HL-60 (cell line): Measurements from ENCODE around the gene ACVRL1.
A peak's percentile ranks its signal among the peaks of the same experiment; 100 is the strongest.

Experiments
- DNase-seq, 2 experiments: peaks; one replicate each; pipeline ENCODE4 v3.0.0-alpha.2; 2010 to 2020; ENCODE audit warnings: low read depth in 1 of 2, low spot score in 1 of 2
- H3K27ac ChIP-seq: fragments of 250-450 bp; sonication (Bioruptor Pico); replicated peaks from 2 replicates; pipeline ENCODE4 v1.5.1; 2020; ENCODE audit warnings: mild to moderate bottlenecking, moderate library complexity
- H3K27me3 ChIP-seq: fragments of 250-450 bp; sonication (Bioruptor Pico); 2 replicates; pipeline ENCODE4 v1.5.1; 2021; ENCODE audit warnings: mild to moderate bottlenecking, moderate library complexity; ENCODE audit not compliant: insufficient read depth, poor library complexity, severe bottlenecking
- H3K4me3 ChIP-seq: replicated peaks from 2 replicates; pipeline ENCODE4 v1.5.1; 2011; ENCODE audit warnings: mild to moderate bottlenecking, control low read depth, low read length; ENCODE audit not compliant: insufficient read depth
- CTCF ChIP-seq: IDR thresholded peaks from one replicate; pipeline ENCODE4 v1.5.1; 2011; ENCODE audit warnings: low read length, control low read depth, inconsistent platforms; ENCODE audit not compliant: insufficient read depth
- GABPA ChIP-seq: IDR thresholded peaks from 2 replicates; pipeline ENCODE4 v1.6.1; 2012; ENCODE audit warnings: low read depth
- POLR2AphosphoS5 ChIP-seq: IDR thresholded peaks from 2 replicates; pipeline ENCODE4 v1.6.1; 2012; ENCODE audit warnings: low read depth
- REST ChIP-seq: IDR thresholded peaks from 2 replicates; pipeline ENCODE4 v1.6.1; 2012; ENCODE audit warnings: low read depth; ENCODE audit not compliant: insufficient replicate concordance
- SPI1 ChIP-seq: IDR thresholded peaks from 2 replicates; pipeline ENCODE4 v1.6.1; 2012; ENCODE audit warnings: low read depth, mild to moderate bottlenecking, borderline replicate concordance

The ACVRL1 gene

GRCh38 chr12:51950682-51951198, 43.4 kb downstream of the ACVRL1 start:
- H3K27ac ChIP-seq, result peak overlapping the region; percentile 5; the same call in 1 of the 2 replicates
- TF ChIP-seq REST (no peak), POLR2AphosphoS5 (no peak), CTCF (no peak), GABPA (no peak), SPI1 (no peak)
- H3K4me3 ChIP-seq, result peak overlapping the region; percentile 63
- H3K27me3 ChIP-seq, result peaks cover 3% of the 10 kb centered on the region
- no peak for DNase-seq

GRCh38 chr12:51951199-51951842, 44.0 kb downstream of the ACVRL1 start, which contains the start of gene ACVR1B:
ACVR1B (plus strand) TSS chr12:51951699; CDS start chr12:51951744, 45 bp downstream.
- DNase-seq, result peak; percentile 84
- Histone ChIP-seq H3K27me3 (peaks cover 3% of the 10 kb centered on the region), H3K27ac (peak within 1 kb of the TSS; percentile 75), H3K4me3 (peak within 1 kb of the TSS; percentile 86)
- TF ChIP-seq GABPA (no peak), REST (no peak), POLR2AphosphoS5 (no peak; the same call in 1 of the 2 replicates), SPI1 (no peak), CTCF (no peak)

- no peak for DNase-seq
- peak overlapping the region; percentile 75 for H3K27ac ChIP-seq
Observed at GRCh38 chr12:51951843-51952722, 44.8 kb downstream of the ACVRL1 start.

More at GRCh38 chr12:51951843-51952722, 44.8 kb downstream of the ACVRL1 start:
- TF ChIP-seq SPI1 (peak; percentile 38; the same call in 1 of the 2 replicates), CTCF (no peak)
- H3K4me3 ChIP-seq, result peak overlapping the region; percentile 86
- H3K27me3 ChIP-seq, result peaks cover 3% of the 10 kb centered on the region
